Karpas-422 (cell line): ENCODE measurements around the gene ZMIZ1. TPM values are rescaled to one million over a fixed set of nuclear protein-coding genes. Genes with fewer than 3 reads are reported as not detected.
A peak's percentile ranks its signal among the peaks of the same experiment; 100 is the strongest.

ENCODE experiments used
- DNase-seq: peaks from one replicate; pipeline ENCODE4 v3.0.0-alpha.2; 2015
- H2AFZ ChIP-seq: fragments of 200-600 bp; sonication (generic); 2 replicates; pipeline ENCODE4 v1.6.1; 2014; ENCODE audit warnings: antibody characterized with exemption, low read length, mixed read lengths
- H3K27ac ChIP-seq: fragments of 200-600 bp; sonication (generic); 2 replicates; pipeline ENCODE4 v1.5.1; 2014; ENCODE audit warnings: mild to moderate bottlenecking, low read length, moderate library complexity
- H3K27me3 ChIP-seq: fragments of 200-600 bp; sonication (generic); 2 replicates; pipeline ENCODE4 v1.6.1; 2014; ENCODE audit warnings: low read length, mixed read lengths
- H3K36me3 ChIP-seq: fragments of 200-600 bp; sonication (generic); 2 replicates; pipeline ENCODE4 v1.6.1; 2014; ENCODE audit warnings: low read length, mixed read lengths; ENCODE audit not compliant: insufficient read depth
- H3K4me1 ChIP-seq: fragments of 200-600 bp; sonication (generic); 2 replicates; pipeline ENCODE4 v1.6.1; 2014; ENCODE audit warnings: mild to moderate bottlenecking, low read length, mixed read lengths
- H3K4me2 ChIP-seq: fragments of 200-600 bp; sonication (generic); 2 replicates; pipeline ENCODE4 v1.6.1; 2014; ENCODE audit warnings: low read length, low read depth, mild to moderate bottlenecking; ENCODE audit not compliant: poor library complexity, severe bottlenecking
- H3K4me3 ChIP-seq: fragments of 200-600 bp; sonication (generic); 2 replicates; pipeline ENCODE4 v1.5.1; 2014; ENCODE audit warnings: mild to moderate bottlenecking, antibody characterized with exemption, low read length, mixed read lengths
- H3K79me2 ChIP-seq: fragments of 200-600 bp; sonication (generic); 2 replicates; pipeline ENCODE4 v1.6.1; 2014; ENCODE audit warnings: mild to moderate bottlenecking, low read length, mixed read lengths
- H3K9ac ChIP-seq: fragments of 200-600 bp; sonication (generic); 2 replicates; pipeline ENCODE4 v1.6.0; 2014; ENCODE audit warnings: low read length
- H3K9me2 ChIP-seq: fragments of 200-600 bp; sonication (generic), shearing (Covaris generic); replicated peaks from 2 replicates; pipeline ENCODE4 v1.6.0; 2014; ENCODE audit warnings: mild to moderate bottlenecking, low read length, moderate library complexity; ENCODE audit not compliant: insufficient read depth
- H3K9me3 ChIP-seq: fragments of 300-700, 200-600 bp; sonication (generic); 2 replicates; pipeline ENCODE4 v1.6.1; 2014; ENCODE audit warnings: low read length, mixed read lengths
- H4K20me1 ChIP-seq: fragments of 200-600 bp; sonication (generic); 2 replicates; pipeline ENCODE4 v1.6.1; 2014; ENCODE audit warnings: mild to moderate bottlenecking, antibody characterized with exemption, low read length, low read depth; ENCODE audit not compliant: insufficient read depth
- total RNA-seq: library from RNA; depleted of rRNA; stranded (reverse); fragments of >200 nt; shearing (Covaris generic); gene quantifications from 2 replicates; pipeline ENCODE4 v1.2.3, GENCODE V29; 2014; ENCODE audit warnings: low replicate concordance

ZMIZ1 gene
- total RNA-seq, 1 experiment from 2014 or later, result 73.1 TPM

- Histone ChIP-seq H3K4me3 (peak overlapping the region; percentile 42; the same call in 1 of the 2 replicates), H3K4me2 (peak overlapping the region; percentile 74), H3K36me3 (peaks cover 12% of the 10 kb centered on the region), H2AFZ (no peak overlapping the region), H3K4me1 (peaks cover 62% of the 10 kb centered on the region), H3K9me3 (no peaks in the 10 kb centered on the region), H3K27ac (peak overlapping the region; percentile 93), H3K79me2 (peaks cover 53% of the 10 kb centered on the region), H3K9ac (peak overlapping the region; percentile 67), H4K20me1 (no peaks in the 10 kb centered on the region), H3K9me2 (no peaks in the 10 kb centered on the region), H3K27me3 (no peaks in the 10 kb centered on the region)
- DNase-seq, result peak; percentile 90
These were observed 217.7 kb downstream of the ZMIZ1 start for GRCh38 chr10:79286318-79286951.

GRCh38 chr10:79287973-79288723 lies 219.4 kb downstream of the ZMIZ1 start:
- Histone ChIP-seq H2AFZ (no peak overlapping the region), H3K4me3 (no peak overlapping the region), H3K36me3 (peaks cover 12% of the 10 kb centered on the region), H3K9me2 (no peaks in the 10 kb centered on the region), H3K79me2 (peaks cover 38% of the 10 kb centered on the region), H3K9ac (no peak overlapping the region), H3K4me1 (peaks cover 45% of the 10 kb centered on the region), H3K4me2 (no peak overlapping the region), H4K20me1 (peaks cover under 1% of the 10 kb centered on the region; the same call in 1 of the 2 replicates), H3K27me3 (no peaks in the 10 kb centered on the region), H3K9me3 (no peaks in the 10 kb centered on the region), H3K27ac (no peak overlapping the region; the same call in 1 of the 2 replicates)
- no peak for DNase-seq

GRCh38 chr10:79289801-79290200 lies 221.0 kb downstream of the ZMIZ1 start:
- no peak overlapping the region for H3K4me3 ChIP-seq
- no peaks in the 10 kb centered on the region for H3K27me3 ChIP-seq
- H3K9me2 ChIP-seq, result no peaks in the 10 kb centered on the region
- H3K79me2 ChIP-seq, result peaks cover 26% of the 10 kb centered on the region
- H3K27ac ChIP-seq, result no peak overlapping the region
- DNase-seq, result no peak
- H3K4me2 ChIP-seq, result no peak overlapping the region
- H2AFZ ChIP-seq, result no peak overlapping the region
- peaks cover 4% of the 10 kb centered on the region; the same call in 1 of the 2 replicates for H4K20me1 ChIP-seq
- no peak overlapping the region for H3K9ac ChIP-seq
- peaks cover 29% of the 10 kb centered on the region for H3K4me1 ChIP-seq
- no peaks in the 10 kb centered on the region for H3K9me3 ChIP-seq
- peaks cover 20% of the 10 kb centered on the region for H3K36me3 ChIP-seq

- Histone ChIP-seq H3K9me3 (no peaks in the 10 kb centered on the region), H3K36me3 (peaks cover 27% of the 10 kb centered on the region), H3K4me3 (no peak overlapping the region), H3K4me2 (no peak overlapping the region), H3K9me2 (no peaks in the 10 kb centered on the region), H3K4me1 (peaks cover 5% of the 10 kb centered on the region), H3K9ac (no peak overlapping the region), H3K79me2 (peaks cover 18% of the 10 kb centered on the region), H3K27me3 (no peaks in the 10 kb centered on the region), H4K20me1 (peaks cover 4% of the 10 kb centered on the region; the same call in 1 of the 2 replicates), H2AFZ (no peak overlapping the region), H3K27ac (no peak overlapping the region)
- no peak for DNase-seq
These were observed 223.4 kb downstream of the ZMIZ1 start for GRCh38 chr10:79292026-79292766.

GRCh38 chr10:79292891-79293746 lies 224.4 kb downstream of the ZMIZ1 start:
- Histone ChIP-seq H3K4me2 (no peak overlapping the region), H3K4me1 (no peaks in the 10 kb centered on the region), H3K4me3 (no peak overlapping the region), H3K9me3 (no peaks in the 10 kb centered on the region), H3K27ac (no peak overlapping the region), H3K79me2 (peaks cover 9% of the 10 kb centered on the region), H3K36me3 (peaks cover 26% of the 10 kb centered on the region), H4K20me1 (peaks cover 4% of the 10 kb centered on the region; the same call in 1 of the 2 replicates), H3K9me2 (no peaks in the 10 kb centered on the region), H3K27me3 (no peaks in the 10 kb centered on the region), H3K9ac (no peak overlapping the region), H2AFZ (no peak overlapping the region)
- DNase-seq, result peak; percentile 63

GRCh38 chr10:79293841-79294581 lies 225.2 kb downstream of the ZMIZ1 start:
- H3K36me3 ChIP-seq, result peaks cover 26% of the 10 kb centered on the region
- no peak overlapping the region for H3K4me3 ChIP-seq
- H3K4me2 ChIP-seq, result no peak overlapping the region
- no peaks in the 10 kb centered on the region for H3K9me2 ChIP-seq
- H3K27ac ChIP-seq, result no peak overlapping the region
- H4K20me1 ChIP-seq, result peaks cover 4% of the 10 kb centered on the region; the same call in 1 of the 2 replicates
- 0 out of 2 replicates have a peak, but pooled peaks cover 2% of the 10 kb centered on the region for H3K79me2 ChIP-seq
- no peaks in the 10 kb centered on the region for H3K27me3 ChIP-seq
- no peak overlapping the region for H3K9ac ChIP-seq
- H3K4me1 ChIP-seq, result no peaks in the 10 kb centered on the region
- H2AFZ ChIP-seq, result no peak overlapping the region
- no peaks in the 10 kb centered on the region for H3K9me3 ChIP-seq
- no peak for DNase-seq

- peaks cover 31% of the 10 kb centered on the region for H3K36me3 ChIP-seq
- no peaks in the 10 kb centered on the region for H3K27me3 ChIP-seq
- no peak overlapping the region for H2AFZ ChIP-seq
- no peak overlapping the region for H3K4me3 ChIP-seq
- peaks cover 4% of the 10 kb centered on the region; the same call in 1 of the 2 replicates for H4K20me1 ChIP-seq
- DNase-seq, result no peak
- H3K9me3 ChIP-seq, result no peaks in the 10 kb centered on the region
- no peak overlapping the region for H3K4me2 ChIP-seq
- H3K4me1 ChIP-seq, result no peaks in the 10 kb centered on the region
- H3K79me2 ChIP-seq, result no peaks in the 10 kb centered on the region
- no peak overlapping the region for H3K9ac ChIP-seq
- H3K9me2 ChIP-seq, result no peaks in the 10 kb centered on the region
- no peak overlapping the region for H3K27ac ChIP-seq
These were observed 226.8 kb downstream of the ZMIZ1 start for GRCh38 chr10:79295563-79295962.
